ENCODE measurements around the gene MBTPS2. TPM values are rescaled to one million over a fixed set of nuclear protein-coding genes. Genes with fewer than 3 reads are reported as not detected.

The MBTPS2 gene
- total RNA-seq, 1 donor from 2014 or later, result 11.9 TPM

- DNase-seq (ENCODE audit: extremely low read depth, low read depth, low spot score), result no peak
Measured at GRCh38 chrX:21932292-21933002, 93.0 kb downstream of the MBTPS2 start.

GRCh38 chrX:21933077-21933476 is 93.7 kb downstream of the MBTPS2 start:
- no peak for DNase-seq (ENCODE audit: extremely low read depth, low read depth, low spot score)

DNA sequence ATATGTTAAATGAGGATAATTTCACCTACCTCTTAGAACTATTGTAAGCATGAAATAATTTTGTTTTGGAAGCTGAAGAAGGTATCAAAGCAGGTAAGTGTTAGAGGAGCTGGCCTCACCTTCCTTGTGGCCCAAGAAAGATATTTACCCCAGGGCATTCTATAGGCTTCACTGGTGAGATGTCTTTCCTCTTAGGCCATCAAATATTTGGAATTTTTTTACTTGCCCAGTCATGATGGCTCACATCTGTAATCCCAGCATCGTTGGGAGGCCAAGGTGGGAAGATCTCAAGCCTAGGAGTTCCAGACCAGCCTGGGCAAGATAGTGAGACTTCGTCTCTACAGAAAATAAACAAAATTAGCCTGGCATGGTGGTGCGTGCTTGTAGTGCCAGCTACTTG is 95.0 kb downstream of the MBTPS2 start:
- no peak for DNase-seq (ENCODE audit: extremely low read depth, low read depth, low spot score)

Other genes with a start within 250 kb of the MBTPS2 start
- not detected in 2 replicates for gene KLHL34, start 181.3 kb upstream of the MBTPS2 start, total RNA-seq
- gene SMPX, start 81.5 kb upstream of the MBTPS2 start, total RNA-seq, result not detected in 2 replicates
- gene YY2, start 16.4 kb downstream of the MBTPS2 start, total RNA-seq, result 1.1 and 2.7 TPM in 2 replicates
- 74.2 and 120 TPM in 2 replicates for gene SMS, start 101.1 kb downstream of the MBTPS2 start, total RNA-seq
- 0.41 and 1.2 TPM in 2 replicates for gene PHEX, start 192.7 kb downstream of the MBTPS2 start, total RNA-seq

Data from glomerular endothelial cell (primary cell).